GM21723 (cell line): ENCODE data around the gene ZCCHC3.
"Not testable (repeated sequence)": the region's sequence is repeated elsewhere in the genome, so short reads cannot be mapped to it uniquely, and the experiment has no call there.

Source experiments
- ATAC-seq: cut with Tn5 transposase; IDR thresholded peaks from one replicate; pipeline ENCODE4 v1.9.1; 2021; ENCODE audit warnings: mild to moderate bottlenecking, moderate library complexity; ENCODE audit not compliant: unreplicated experiment

ZCCHC3 gene

DNA sequence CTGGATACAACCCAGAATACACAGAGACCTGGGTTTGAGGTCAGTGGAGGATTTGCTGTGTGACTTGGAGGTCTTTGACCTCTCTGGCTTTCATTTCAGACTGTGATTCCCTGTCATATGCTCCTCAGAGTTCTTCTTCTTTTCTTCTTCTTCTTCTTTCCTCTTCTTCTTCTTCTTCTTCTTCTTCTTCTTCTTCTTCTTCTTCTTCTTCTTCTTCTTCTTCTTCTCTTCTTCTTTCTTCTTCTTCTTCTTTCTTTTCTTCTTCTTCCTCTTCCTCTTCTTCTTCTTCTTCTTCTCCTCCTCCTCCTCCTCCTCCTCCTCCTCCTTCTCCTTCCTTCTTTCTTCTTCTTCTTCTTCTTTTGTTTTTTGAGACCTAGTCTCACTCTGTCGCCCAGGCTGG lies 38.7 kb downstream of the ZCCHC3 start:
- not testable (repeated sequence) for ATAC-seq

DNA sequence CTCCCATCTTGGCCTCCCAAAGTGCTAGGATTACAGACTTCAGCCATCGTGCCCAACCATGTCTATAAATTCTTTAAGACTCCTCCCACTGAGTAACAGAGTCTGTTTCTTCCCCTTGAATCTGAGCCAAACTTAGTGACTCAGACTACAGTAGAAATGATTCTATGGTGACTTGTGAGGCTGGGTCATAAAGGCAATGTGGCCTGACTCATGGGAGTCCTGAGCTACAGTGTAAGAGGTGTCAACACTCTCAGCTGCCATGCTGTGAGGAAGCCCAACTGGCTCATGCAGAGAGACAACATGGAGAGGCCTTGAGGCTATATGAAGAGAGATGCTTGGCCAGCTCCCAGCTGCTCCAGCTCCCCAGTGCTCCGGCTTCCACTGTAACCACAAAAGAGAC lies 44.3 kb downstream of the ZCCHC3 start:
- no peak for ATAC-seq

DNA sequence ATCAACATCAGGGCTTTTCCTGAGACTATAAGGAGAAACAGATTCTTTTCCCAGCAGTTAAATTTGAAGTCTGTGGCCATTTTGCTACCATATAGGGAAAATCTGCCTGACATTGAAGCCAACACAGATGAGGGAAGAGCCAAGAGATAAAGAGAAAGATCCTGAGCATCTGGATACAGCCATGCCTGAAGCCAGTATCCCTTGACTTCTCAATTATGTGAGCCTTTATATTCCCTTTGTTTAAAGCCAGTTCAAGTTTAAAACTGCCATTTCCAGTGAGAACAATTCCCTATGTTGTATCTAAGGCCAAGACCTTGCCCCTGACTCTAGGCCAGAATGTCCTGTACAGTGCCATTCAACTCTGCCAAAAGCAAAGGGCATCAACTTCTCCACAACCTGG lies 45.7 kb downstream of the ZCCHC3 start:
- no peak for ATAC-seq

DNA sequence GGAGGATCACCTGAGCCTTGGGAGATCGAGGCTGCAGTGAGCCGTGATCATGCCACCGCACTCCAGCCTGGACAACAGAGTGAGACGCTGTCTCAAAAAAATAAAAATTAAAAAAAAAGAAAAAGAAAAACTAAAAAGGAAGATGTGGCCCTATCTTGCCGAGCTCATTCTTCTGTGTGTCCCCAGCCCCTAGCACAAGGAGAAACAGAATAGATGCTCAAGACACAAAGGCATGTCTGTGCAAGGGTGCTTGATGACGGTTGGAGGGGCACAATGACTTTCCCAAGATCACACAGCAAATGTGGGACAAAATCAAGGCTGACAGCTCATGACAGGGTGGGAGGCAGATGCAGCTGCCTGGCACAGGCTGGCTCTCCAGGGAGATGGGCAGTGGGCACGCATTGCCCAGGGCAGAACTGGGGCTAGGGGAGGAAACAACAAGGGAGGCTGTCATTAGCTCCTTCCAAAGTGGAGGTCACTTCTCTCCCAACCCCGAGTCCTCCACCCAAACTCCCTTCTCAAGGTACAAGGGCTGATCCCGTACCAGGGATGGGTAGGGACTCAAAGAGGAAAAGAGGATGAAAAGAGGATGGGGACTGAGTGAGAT lies 48.8 kb downstream of the ZCCHC3 start:
- no peak for ATAC-seq

DNA sequence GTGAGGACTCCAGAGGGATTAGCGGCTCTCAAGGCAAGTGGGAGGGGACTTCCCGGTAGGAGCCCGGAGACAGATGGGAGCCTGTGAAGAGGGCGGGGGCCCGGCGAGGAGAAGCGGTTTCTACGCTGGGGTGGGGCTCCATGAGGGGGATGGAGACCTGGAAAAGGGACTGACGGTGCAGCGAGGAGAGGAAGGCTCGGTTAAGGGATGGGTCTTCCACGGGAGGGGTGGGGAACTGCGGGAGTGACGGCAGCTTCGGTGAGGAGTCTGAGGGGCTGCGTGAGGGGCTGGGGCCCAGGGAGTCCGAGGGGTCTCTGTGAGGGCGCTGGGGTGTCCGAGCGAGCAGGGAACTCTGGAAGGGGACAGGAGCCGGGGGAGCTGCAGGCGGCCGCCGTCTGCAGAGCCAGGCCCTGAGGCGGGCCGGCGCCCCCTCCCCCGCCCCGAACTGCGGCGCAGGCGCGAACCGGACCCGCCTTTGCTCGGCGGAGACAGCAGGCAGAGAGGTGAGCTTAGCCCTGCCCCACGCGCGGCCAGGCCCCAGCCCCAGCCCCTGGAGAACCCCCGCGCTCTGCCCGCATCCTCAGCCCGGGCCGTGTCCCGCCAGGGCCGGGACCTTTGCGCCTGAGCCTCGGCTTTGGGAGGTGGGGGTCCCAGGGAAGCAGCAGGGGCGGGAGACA lies 49.4 kb downstream of the ZCCHC3 start, which contains the start of gene NRSN2:
Gene NRSN2, plus strand, starts transcription at position 472 of the 677 bp plus-strand sequence. CDS start 2,533 bp downstream, outside the sequence.
- peak; percentile 46 for ATAC-seq

DNA sequence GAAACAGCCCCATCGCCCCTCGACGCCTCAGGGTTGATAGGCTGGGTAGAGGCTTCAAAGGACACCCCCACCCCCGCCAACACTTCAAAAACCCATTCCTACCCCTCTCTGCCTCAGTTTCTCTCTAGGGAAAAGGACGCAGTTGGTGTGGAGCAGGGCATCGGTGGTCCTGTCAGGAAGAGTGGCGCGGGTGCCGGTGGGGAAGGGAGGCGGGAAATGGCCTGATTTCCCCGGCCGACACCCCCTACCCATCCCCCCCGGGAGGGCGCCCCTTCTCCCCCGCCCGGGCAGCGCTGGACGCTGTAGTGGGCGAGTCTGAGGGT lies 49.9 kb downstream of the ZCCHC3 start:
- peak; percentile 4 for ATAC-seq

DNA sequence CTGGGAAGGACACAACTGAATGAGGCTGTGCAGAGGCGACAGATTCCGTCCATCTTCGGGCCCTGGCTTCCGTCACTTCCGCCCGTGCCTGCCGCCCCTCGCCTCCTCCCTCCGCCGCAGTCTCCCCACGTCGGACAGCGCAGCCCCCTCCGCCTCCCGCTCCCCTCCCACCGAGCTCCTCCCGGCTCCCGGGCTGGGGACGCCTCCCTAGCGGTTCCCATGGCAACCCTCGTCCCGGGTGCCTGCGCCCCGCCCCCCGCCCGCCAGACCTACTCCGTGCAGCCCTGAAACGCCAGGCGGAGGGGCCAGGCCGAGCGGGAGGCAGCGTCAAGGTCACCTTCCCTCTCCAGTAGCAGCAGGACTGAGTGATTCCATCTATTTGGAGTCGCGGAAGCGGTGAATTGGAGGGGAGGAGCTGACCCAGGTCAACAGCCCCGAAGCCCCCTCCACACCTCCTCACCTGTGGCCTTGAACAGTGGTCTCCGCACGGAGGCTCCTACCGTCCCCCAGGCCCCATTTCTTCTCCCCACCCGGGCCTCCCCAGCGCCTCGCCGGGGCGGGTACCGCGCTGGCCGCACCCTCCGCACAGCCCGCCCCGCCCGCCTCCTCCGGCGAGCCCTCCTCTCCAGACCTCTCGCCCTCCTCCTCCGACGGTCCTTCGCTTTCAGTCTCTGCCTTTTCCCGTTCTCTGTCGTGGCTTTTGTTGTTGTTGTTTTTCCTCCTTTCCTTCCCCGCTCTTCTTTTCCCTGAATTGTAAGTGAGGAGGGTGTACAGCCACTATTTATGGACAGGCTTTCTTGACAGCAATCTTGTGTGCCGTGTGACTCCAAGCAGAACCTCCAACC lies 50.5 kb downstream of the ZCCHC3 start:
- ATAC-seq: peak; percentile 75

DNA sequence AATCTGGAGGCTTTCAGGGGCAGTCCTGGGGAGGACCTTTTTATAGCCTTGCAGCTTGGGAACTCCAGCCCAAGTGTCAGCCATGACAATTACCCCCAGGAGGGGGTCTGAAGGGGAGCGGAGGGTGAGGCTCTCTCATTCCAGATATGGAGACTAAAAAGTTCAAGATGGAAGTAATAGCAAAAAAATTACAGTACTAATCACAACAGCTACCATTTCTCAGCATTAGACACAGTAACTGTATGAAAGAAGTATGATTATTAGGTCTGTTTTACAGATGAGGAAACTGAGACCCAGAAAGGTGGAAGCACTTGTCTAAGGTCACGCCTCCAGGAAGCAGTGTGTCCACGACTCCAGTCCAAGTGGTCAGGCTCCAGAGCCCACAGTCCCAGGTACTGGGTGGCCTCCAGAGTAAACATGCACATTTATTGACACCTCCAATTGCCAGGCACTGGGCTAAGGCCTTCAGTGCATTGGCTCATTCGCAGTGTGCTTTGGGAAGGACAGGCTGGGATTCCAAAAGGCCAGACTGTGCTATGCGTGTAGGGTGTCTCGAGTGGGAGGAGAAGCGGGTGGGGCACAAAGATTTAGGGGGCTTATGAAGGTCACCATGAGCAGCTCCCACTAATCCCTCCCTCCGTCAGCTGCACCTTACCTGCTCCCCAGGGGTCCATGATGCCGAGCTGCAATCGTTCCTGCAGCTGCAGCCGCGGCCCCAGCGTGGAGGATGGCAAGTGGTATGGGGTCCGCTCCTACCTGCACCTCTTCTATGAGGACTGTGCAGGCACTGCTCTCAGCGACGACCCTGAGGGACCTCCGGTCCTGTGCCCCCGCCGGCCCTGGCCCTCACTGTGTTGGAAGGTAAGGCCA lies 51.8 kb downstream of the ZCCHC3 start:
- ATAC-seq: no peak
